ENCODE measurements around the gene SDHC. TPM values are rescaled to one million over a fixed set of nuclear protein-coding genes. Genes with fewer than 3 reads are reported as not detected.

The SDHC gene
- polyA plus RNA-seq (2013, experiment 1 of 2): 110 TPM
- polyA plus RNA-seq (2013, experiment 2 of 2): 113 TPM

- peak within 1 kb of the TSS; percentile 92 for H3K9ac ChIP-seq (ENCODE audit: low read length)
- no peak within 1 kb of the TSS for H2BK5ac ChIP-seq (ENCODE audit: low read length)
- peak within 1 kb of the TSS; percentile 97 for H4K8ac ChIP-seq (ENCODE audit: low read depth, low read length)
- H3K79me2 ChIP-seq (ENCODE audit: control insufficient read depth, insufficient read depth, low read length): peaks cover 6% of the 10 kb centered on the region
- H3K36me3 ChIP-seq (ENCODE audit: control insufficient read depth, insufficient read depth, low read length): no peaks in the 10 kb centered on the region
- peak within 1 kb of the TSS; percentile 86 for H3K4me3 ChIP-seq (ENCODE audit: low read length)
- H2BK120ac ChIP-seq (ENCODE audit: low read depth, low read length): no peak within 1 kb of the TSS
- DNase-seq: peak; percentile 96
- H3K27ac ChIP-seq (ENCODE audit: low read depth, low read length): peak within 1 kb of the TSS; percentile 80
- H3K79me1 ChIP-seq (ENCODE audit: low read length): peaks cover 3% of the 10 kb centered on the region
- no peak within 1 kb of the TSS for H2BK15ac ChIP-seq (replicated peaks; ENCODE audit: low read depth)
- peaks cover 2% of the 10 kb centered on the region for H3K4me1 ChIP-seq (ENCODE audit: control insufficient read depth, low read depth, low read length)
- no peaks in the 10 kb centered on the region for H3K27me3 ChIP-seq (ENCODE audit: insufficient read depth, low read length, poor library complexity)
- H3K18ac ChIP-seq (ENCODE audit: low read length): peak within 1 kb of the TSS; percentile 82
- no peak within 1 kb of the TSS for H3K4ac ChIP-seq (ENCODE audit: low read depth, low read length)
- no peak within 1 kb of the TSS for H3K23ac ChIP-seq (ENCODE audit: low read length)
- H4K5ac ChIP-seq (ENCODE audit: low read length): no peak within 1 kb of the TSS
- H3K56ac ChIP-seq (ENCODE audit: low read length): peak within 1 kb of the TSS; percentile 95
- no peak within 1 kb of the TSS for H2AK5ac ChIP-seq (ENCODE audit: low read length)
- H3K4me2 ChIP-seq (ENCODE audit: low read length): peak within 1 kb of the TSS; percentile 81
- WGBS (ENCODE audit: extremely low coverage, insufficient coverage, low lambda C conversion rate): no CpG with 5 or more reads among the region's 45 CpGs
These were observed at the start of gene SDHC for GRCh38 chr1:161314201-161314981. Gene SDHC, plus strand, starts transcription at chr1:161314381. Its CDS starts 25 bp downstream, at chr1:161314406.

GRCh38 chr1:161265305-161265704 is 48.9 kb upstream of the SDHC start:
- Histone ChIP-seq H3K79me2 (ENCODE audit: control insufficient read depth, insufficient read depth, low read length) (no peaks in the 10 kb centered on the region), H3K18ac (ENCODE audit: low read length) (no peak overlapping the region)
- no CpG with 5 or more reads among the region's 5 CpGs for WGBS (ENCODE audit: extremely low coverage, insufficient coverage, low lambda C conversion rate)

GRCh38 chr1:161266202-161266601 is 48.0 kb upstream of the SDHC start:
- H2BK5ac ChIP-seq (ENCODE audit: low read length): no peak overlapping the region
- no peaks in the 10 kb centered on the region for H3K27me3 ChIP-seq (ENCODE audit: insufficient read depth, low read length, poor library complexity)
- no peak overlapping the region for H3K23ac ChIP-seq (ENCODE audit: low read length)
- H2BK120ac ChIP-seq (ENCODE audit: low read depth, low read length): no peak overlapping the region
- H3K9ac ChIP-seq (ENCODE audit: low read length): no peak overlapping the region
- H3K36me3 ChIP-seq (ENCODE audit: control insufficient read depth, insufficient read depth, low read length): no peaks in the 10 kb centered on the region
- no peak overlapping the region for H2BK15ac ChIP-seq (replicated peaks; ENCODE audit: low read depth)
- H3K56ac ChIP-seq (ENCODE audit: low read length): no peak overlapping the region
- H3K4ac ChIP-seq (ENCODE audit: low read depth, low read length): no peak overlapping the region
- no peak overlapping the region for H3K27ac ChIP-seq (ENCODE audit: low read depth, low read length)
- no peak overlapping the region for H3K4me3 ChIP-seq (ENCODE audit: low read length)
- no peaks in the 10 kb centered on the region for H3K4me1 ChIP-seq (ENCODE audit: control insufficient read depth, low read depth, low read length)
- H3K4me2 ChIP-seq (ENCODE audit: low read length): no peak overlapping the region
- no peak overlapping the region for H4K8ac ChIP-seq (ENCODE audit: low read depth, low read length)
- H3K79me1 ChIP-seq (ENCODE audit: low read length): no peaks in the 10 kb centered on the region
- WGBS (ENCODE audit: extremely low coverage, insufficient coverage, low lambda C conversion rate): no CpG with 5 or more reads among the region's 3 CpGs
- H2AK5ac ChIP-seq (ENCODE audit: low read length): no peak overlapping the region
- no peak overlapping the region for H4K5ac ChIP-seq (ENCODE audit: low read length)
- H3K18ac ChIP-seq (ENCODE audit: low read length): no peak overlapping the region
- DNase-seq: no peak
- H3K79me2 ChIP-seq (ENCODE audit: control insufficient read depth, insufficient read depth, low read length): no peaks in the 10 kb centered on the region

More at GRCh38 chr1:161265305-161265704, 48.9 kb upstream of the SDHC start:
- H3K56ac ChIP-seq (ENCODE audit: low read length): no peak overlapping the region
- no peak overlapping the region for H4K5ac ChIP-seq (ENCODE audit: low read length)
- no peak overlapping the region for H3K4me2 ChIP-seq (ENCODE audit: low read length)
- no peak overlapping the region for H2AK5ac ChIP-seq (ENCODE audit: low read length)
- peak; percentile 49 for DNase-seq
- H3K4me3 ChIP-seq (ENCODE audit: low read length): no peak overlapping the region
- H3K4ac ChIP-seq (ENCODE audit: low read depth, low read length): no peak overlapping the region
- no peaks in the 10 kb centered on the region for H3K36me3 ChIP-seq (ENCODE audit: control insufficient read depth, insufficient read depth, low read length)
- H3K27ac ChIP-seq (ENCODE audit: low read depth, low read length): no peak overlapping the region
- H2BK120ac ChIP-seq (ENCODE audit: low read depth, low read length): no peak overlapping the region
- no peaks in the 10 kb centered on the region for H3K4me1 ChIP-seq (ENCODE audit: control insufficient read depth, low read depth, low read length)
- no peak overlapping the region for H2BK5ac ChIP-seq (ENCODE audit: low read length)
- H4K8ac ChIP-seq (ENCODE audit: low read depth, low read length): no peak overlapping the region
- no peak overlapping the region for H3K9ac ChIP-seq (ENCODE audit: low read length)
- H3K79me1 ChIP-seq (ENCODE audit: low read length): no peaks in the 10 kb centered on the region
- H3K23ac ChIP-seq (ENCODE audit: low read length): no peak overlapping the region
- peaks cover 2% of the 10 kb centered on the region for H3K27me3 ChIP-seq (ENCODE audit: insufficient read depth, low read length, poor library complexity)
- H2BK15ac ChIP-seq (replicated peaks; ENCODE audit: low read depth): no peak overlapping the region

GRCh38 chr1:161266836-161267235 is 47.3 kb upstream of the SDHC start:
- Histone ChIP-seq H3K79me2 (ENCODE audit: control insufficient read depth, insufficient read depth, low read length) (no peaks in the 10 kb centered on the region), H3K4ac (ENCODE audit: low read depth, low read length) (no peak overlapping the region), H3K4me3 (ENCODE audit: low read length) (no peak overlapping the region), H3K27ac (ENCODE audit: low read depth, low read length) (no peak overlapping the region), H3K18ac (ENCODE audit: low read length) (no peak overlapping the region), H2BK5ac (ENCODE audit: low read length) (no peak overlapping the region), H3K4me1 (ENCODE audit: control insufficient read depth, low read depth, low read length) (no peaks in the 10 kb centered on the region), H3K36me3 (ENCODE audit: control insufficient read depth, insufficient read depth, low read length) (no peaks in the 10 kb centered on the region), H4K8ac (ENCODE audit: low read depth, low read length) (no peak overlapping the region), H3K56ac (ENCODE audit: low read length) (no peak overlapping the region), H3K4me2 (ENCODE audit: low read length) (no peak overlapping the region), H3K9ac (ENCODE audit: low read length) (no peak overlapping the region), H3K23ac (ENCODE audit: low read length) (no peak overlapping the region), H4K5ac (ENCODE audit: low read length) (no peak overlapping the region), H2AK5ac (ENCODE audit: low read length) (no peak overlapping the region), H3K79me1 (ENCODE audit: low read length) (no peaks in the 10 kb centered on the region), H2BK15ac (replicated peaks; ENCODE audit: low read depth) (no peak overlapping the region), H3K27me3 (ENCODE audit: insufficient read depth, low read length, poor library complexity) (no peaks in the 10 kb centered on the region), H2BK120ac (ENCODE audit: low read depth, low read length) (no peak overlapping the region)
- WGBS (ENCODE audit: extremely low coverage, insufficient coverage, low lambda C conversion rate): no CpG with 5 or more reads among the region's 2 CpGs
- DNase-seq: no peak

GRCh38 chr1:161267321-161267720 is 46.9 kb upstream of the SDHC start:
- H2BK120ac ChIP-seq (ENCODE audit: low read depth, low read length): no peak overlapping the region
- no peaks in the 10 kb centered on the region for H3K79me1 ChIP-seq (ENCODE audit: low read length)
- H3K27ac ChIP-seq (ENCODE audit: low read depth, low read length): no peak overlapping the region
- no peak overlapping the region for H3K56ac ChIP-seq (ENCODE audit: low read length)
- no peak overlapping the region for H3K4me2 ChIP-seq (ENCODE audit: low read length)
- H3K4ac ChIP-seq (ENCODE audit: low read depth, low read length): no peak overlapping the region
- H3K4me1 ChIP-seq (ENCODE audit: control insufficient read depth, low read depth, low read length): no peaks in the 10 kb centered on the region
- no peak overlapping the region for H3K23ac ChIP-seq (ENCODE audit: low read length)
- H2AK5ac ChIP-seq (ENCODE audit: low read length): no peak overlapping the region
- DNase-seq: no peak
- WGBS (ENCODE audit: extremely low coverage, insufficient coverage, low lambda C conversion rate): no CpG with 5 or more reads among the region's 3 CpGs
- no peak overlapping the region for H3K4me3 ChIP-seq (ENCODE audit: low read length)
- H3K79me2 ChIP-seq (ENCODE audit: control insufficient read depth, insufficient read depth, low read length): no peaks in the 10 kb centered on the region
- H2BK5ac ChIP-seq (ENCODE audit: low read length): no peak overlapping the region
- H3K36me3 ChIP-seq (ENCODE audit: control insufficient read depth, insufficient read depth, low read length): no peaks in the 10 kb centered on the region
- no peaks in the 10 kb centered on the region for H3K27me3 ChIP-seq (ENCODE audit: insufficient read depth, low read length, poor library complexity)
- no peak overlapping the region for H4K8ac ChIP-seq (ENCODE audit: low read depth, low read length)
- no peak overlapping the region for H2BK15ac ChIP-seq (replicated peaks; ENCODE audit: low read depth)
- H3K18ac ChIP-seq (ENCODE audit: low read length): no peak overlapping the region
- H4K5ac ChIP-seq (ENCODE audit: low read length): no peak overlapping the region
- H3K9ac ChIP-seq (ENCODE audit: low read length): no peak overlapping the region
